ENCODE data around the gene NOL4L. TPM values are rescaled to one million over a fixed set of nuclear protein-coding genes. Genes with fewer than 3 reads are reported as not detected.

NOL4L gene
- total and polyA plus RNA-seq, 10 donors: 3.4 to 45.4 (median 28.6) TPM

- Histone ChIP-seq H3K4me3 (no peak overlapping the region), H3K9me3 (no peaks in the 10 kb centered on the region), H3K27me3 (replicated peaks in 1 of 7) (no peaks in the 10 kb centered on the region), H3K36me3 (peaks cover 0 to 79% (median 42%) of the 10 kb centered on the region in 6 donors), H3K4me1 (peaks cover 28 to 83% (median 52%) of the 10 kb centered on the region in 6 donors), H3K27ac (no peak overlapping the region)
- peak; percentile 57 for DNase-seq
- 74 to 100% (median 81%) methylated on average over 4 to 28 of the region's 28 CpGs for WGBS, 5 donors
- intact Hi-C loops (cut with DNase I; ENCODE audit: low total_unique reads): no loop called here
- TF ChIP-seq POLR2A (IDR thresholded peaks at IDR 0.05) (no peak), POLR2AphosphoS5 (IDR thresholded peaks at IDR 0.05) (no peak), CTCF (IDR thresholded peaks at IDR 0.05 in 8 of 11, conservative IDR thresholded peaks at IDR 0.05 in 3 of 11) (no peak)
Measured at GRCh38 chr20:32453467-32454163, 131.5 kb downstream of the NOL4L start.

GRCh38 chr20:32452776-32453466 lies 132.2 kb downstream of the NOL4L start:
- Histone ChIP-seq H3K9me3 (no peaks in the 10 kb centered on the region), H3K4me3 (no peak overlapping the region), H3K4me1 (peaks cover 27 to 83% (median 53%) of the 10 kb centered on the region in 6 donors), H3K27ac (peak overlapping the region in 1 of 8 donors; percentile 53), H3K36me3 (peaks cover 0 to 86% (median 44%) of the 10 kb centered on the region in 6 donors), H3K27me3 (replicated peaks in 1 of 7) (no peaks in the 10 kb centered on the region)
- DNase-seq: peak; percentile 66
- intact Hi-C loops (cut with DNase I; ENCODE audit: low total_unique reads): no loop called here
- TF ChIP-seq POLR2A (IDR thresholded peaks at IDR 0.05) (no peak), POLR2AphosphoS5 (IDR thresholded peaks at IDR 0.05) (no peak), CTCF (IDR thresholded peaks at IDR 0.05 in 8 of 11, conservative IDR thresholded peaks at IDR 0.05 in 3 of 11) (no peak)
- WGBS, 5 donors: 90 to 94% (median 91%) methylated on average over 21 to 24 of the region's 24 CpGs

GRCh38 chr20:32451682-32452461 lies 133.3 kb downstream of the NOL4L start:
- no peak overlapping the region for H3K4me3 ChIP-seq
- intact Hi-C loops (cut with DNase I; ENCODE audit: low total_unique reads): no loop called here
- peaks cover 17 to 75% (median 45%) of the 10 kb centered on the region in 6 donors for H3K4me1 ChIP-seq
- H3K9me3 ChIP-seq: no peaks in the 10 kb centered on the region
- DNase-seq: peak; percentile 71
- TF ChIP-seq CTCF (IDR thresholded peaks at IDR 0.05 in 8 of 11, conservative IDR thresholded peaks at IDR 0.05 in 3 of 11) (peak in 1 of 11 experiments; percentile 7), POLR2A (IDR thresholded peaks at IDR 0.05) (no peak), POLR2AphosphoS5 (IDR thresholded peaks at IDR 0.05) (peak in 2 of 3 donors; percentile 19 to 50)
- H3K27ac ChIP-seq: peak overlapping the region in 4 of 8 donors; percentile 38 to 53 (median 46)
- H3K27me3 ChIP-seq (replicated peaks in 1 of 7): no peaks in the 10 kb centered on the region
- 59 to 67% (median 66%) methylated on average over 25 to 27 of the region's 27 CpGs for WGBS, 5 donors
- peaks cover 0 to 96% (median 53%) of the 10 kb centered on the region in 6 donors for H3K36me3 ChIP-seq
